Lower leg skin (tissue), 3 donors: Measurements from ENCODE around the gene SGCE.

Source experiments
- POLR2A ChIP-seq, 2 donors: fragments of 450-650 bp; IDR thresholded peaks; one replicate each; pipeline ENCODE4 v1.6.1; 2016 to 2017; ENCODE audit warnings: antibody characterized with exemption in 2 of 2, mild to moderate bottlenecking in 1 of 2, moderate library complexity in 1 of 2
- TF ChIP-seq, protein P1 (sequence below), 3 donors: fragments of 450-650 bp; IDR thresholded peaks; one replicate each; pipeline ENCODE4 v1.5.1; 2016; ENCODE audit warnings: antibody characterized with exemption in 3 of 3, mild to moderate bottlenecking in 3 of 3, moderate library complexity in 2 of 3

DNA sequence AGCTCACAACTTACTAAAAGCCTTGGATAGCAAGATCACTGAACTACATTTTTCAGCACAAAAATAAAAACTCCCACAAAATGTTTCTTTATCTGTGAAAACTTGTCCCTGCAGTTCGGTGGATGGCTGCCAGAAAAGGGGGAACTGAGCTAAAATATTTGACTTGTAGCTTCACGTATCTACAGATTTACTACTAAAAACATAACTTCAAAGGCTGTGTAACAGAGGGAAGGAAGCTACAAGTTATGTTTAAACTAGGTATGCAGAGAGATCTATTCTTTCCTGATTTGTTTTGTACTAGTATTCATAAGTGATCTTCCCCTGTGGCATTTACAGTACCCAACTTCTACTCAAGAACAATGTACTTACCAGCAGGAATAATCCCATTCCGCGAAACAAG lies 25.1 kb downstream of the SGCE start:
- TF ChIP-seq, protein P1, sequence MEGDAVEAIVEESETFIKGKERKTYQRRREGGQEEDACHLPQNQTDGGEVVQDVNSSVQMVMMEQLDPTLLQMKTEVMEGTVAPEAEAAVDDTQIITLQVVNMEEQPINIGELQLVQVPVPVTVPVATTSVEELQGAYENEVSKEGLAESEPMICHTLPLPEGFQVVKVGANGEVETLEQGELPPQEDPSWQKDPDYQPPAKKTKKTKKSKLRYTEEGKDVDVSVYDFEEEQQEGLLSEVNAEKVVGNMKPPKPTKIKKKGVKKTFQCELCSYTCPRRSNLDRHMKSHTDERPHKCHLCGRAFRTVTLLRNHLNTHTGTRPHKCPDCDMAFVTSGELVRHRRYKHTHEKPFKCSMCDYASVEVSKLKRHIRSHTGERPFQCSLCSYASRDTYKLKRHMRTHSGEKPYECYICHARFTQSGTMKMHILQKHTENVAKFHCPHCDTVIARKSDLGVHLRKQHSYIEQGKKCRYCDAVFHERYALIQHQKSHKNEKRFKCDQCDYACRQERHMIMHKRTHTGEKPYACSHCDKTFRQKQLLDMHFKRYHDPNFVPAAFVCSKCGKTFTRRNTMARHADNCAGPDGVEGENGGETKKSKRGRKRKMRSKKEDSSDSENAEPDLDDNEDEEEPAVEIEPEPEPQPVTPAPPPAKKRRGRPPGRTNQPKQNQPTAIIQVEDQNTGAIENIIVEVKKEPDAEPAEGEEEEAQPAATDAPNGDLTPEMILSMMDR (IDR thresholded peaks at IDR 0.05) = no peak
- TF ChIP-seq POLR2A (IDR thresholded peaks at IDR 0.05) = no peak
